ENCODE data around the gene CYP4A11. TPM values are rescaled to one million over a fixed set of nuclear protein-coding genes. Genes with fewer than 3 reads are reported as not detected.
"Not testable (repeated sequence)": the region's sequence is repeated elsewhere in the genome, so short reads cannot be mapped to it uniquely, and the experiment has no call there.

The CYP4A11 gene
- total RNA-seq, 1 experiment from 2014 or later, result not detected

DNA sequence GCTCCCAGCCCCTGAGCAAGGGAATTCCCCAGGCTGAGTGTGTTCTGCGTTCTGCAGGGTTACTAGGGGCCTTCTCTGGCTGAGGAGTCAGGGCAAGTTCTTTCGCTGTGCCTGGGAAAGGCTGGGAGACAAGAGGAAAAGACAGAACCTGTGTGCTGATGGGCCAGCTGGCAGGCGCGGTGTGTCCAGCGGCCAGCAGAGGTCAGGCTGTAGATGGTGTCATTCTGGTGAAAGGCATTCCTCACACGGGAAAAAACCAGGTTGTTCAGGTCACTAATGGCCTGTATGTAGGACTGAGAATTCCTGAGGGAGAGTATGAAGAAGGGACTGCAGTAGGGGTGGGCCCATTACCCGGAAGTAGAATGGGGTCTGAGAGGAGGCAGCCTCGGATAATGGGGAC is 6.4 kb downstream of the CYP4A11 start:
- H3K36me3 ChIP-seq (ENCODE audit: low read depth, low read length); POLR2A ChIA-PET (ENCODE audit: unreplicated experiment); H3K4me1 ChIP-seq (ENCODE audit: insufficient read depth, low read length); H3K27ac ChIP-seq (ENCODE audit: low read length); H3K27me3 ChIP-seq (ENCODE audit: low read length); H3K9me2 ChIP-seq (replicated peaks; ENCODE audit: low read length); H3F3A ChIP-seq (ENCODE audit: low read length, unreplicated experiment); H3K9me3 ChIP-seq (ENCODE audit: low read length); H2AFZ ChIP-seq (ENCODE audit: low read length); BruUV-seq (replicated peaks); H3K9ac ChIP-seq (ENCODE audit: low read length); H3K4me2 ChIP-seq (ENCODE audit: low read length); H4K20me1 ChIP-seq (ENCODE audit: low read length); H3K4me3 ChIP-seq (ENCODE audit: low read length); H3K79me2 ChIP-seq (ENCODE audit: low read length); CTCF ChIA-PET: not testable (repeated sequence)
- TF ChIP-seq, protein P1, sequence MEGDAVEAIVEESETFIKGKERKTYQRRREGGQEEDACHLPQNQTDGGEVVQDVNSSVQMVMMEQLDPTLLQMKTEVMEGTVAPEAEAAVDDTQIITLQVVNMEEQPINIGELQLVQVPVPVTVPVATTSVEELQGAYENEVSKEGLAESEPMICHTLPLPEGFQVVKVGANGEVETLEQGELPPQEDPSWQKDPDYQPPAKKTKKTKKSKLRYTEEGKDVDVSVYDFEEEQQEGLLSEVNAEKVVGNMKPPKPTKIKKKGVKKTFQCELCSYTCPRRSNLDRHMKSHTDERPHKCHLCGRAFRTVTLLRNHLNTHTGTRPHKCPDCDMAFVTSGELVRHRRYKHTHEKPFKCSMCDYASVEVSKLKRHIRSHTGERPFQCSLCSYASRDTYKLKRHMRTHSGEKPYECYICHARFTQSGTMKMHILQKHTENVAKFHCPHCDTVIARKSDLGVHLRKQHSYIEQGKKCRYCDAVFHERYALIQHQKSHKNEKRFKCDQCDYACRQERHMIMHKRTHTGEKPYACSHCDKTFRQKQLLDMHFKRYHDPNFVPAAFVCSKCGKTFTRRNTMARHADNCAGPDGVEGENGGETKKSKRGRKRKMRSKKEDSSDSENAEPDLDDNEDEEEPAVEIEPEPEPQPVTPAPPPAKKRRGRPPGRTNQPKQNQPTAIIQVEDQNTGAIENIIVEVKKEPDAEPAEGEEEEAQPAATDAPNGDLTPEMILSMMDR (conservative IDR thresholded peaks at IDR 0.05; ENCODE audit: low read depth, low read length), result peak; percentile 57; the same call in 1 of the 2 replicates
- intact Hi-C loops (cut with micrococcal nuclease), result loop anchor here (1.0 to 10.0 kb wide), 2 partner anchors 56 to 240 kb away; no protein-coding TSS in a partner anchor
- ATAC-seq, result peak; percentile 79
- DNase-seq, result peak; percentile 29

DNA sequence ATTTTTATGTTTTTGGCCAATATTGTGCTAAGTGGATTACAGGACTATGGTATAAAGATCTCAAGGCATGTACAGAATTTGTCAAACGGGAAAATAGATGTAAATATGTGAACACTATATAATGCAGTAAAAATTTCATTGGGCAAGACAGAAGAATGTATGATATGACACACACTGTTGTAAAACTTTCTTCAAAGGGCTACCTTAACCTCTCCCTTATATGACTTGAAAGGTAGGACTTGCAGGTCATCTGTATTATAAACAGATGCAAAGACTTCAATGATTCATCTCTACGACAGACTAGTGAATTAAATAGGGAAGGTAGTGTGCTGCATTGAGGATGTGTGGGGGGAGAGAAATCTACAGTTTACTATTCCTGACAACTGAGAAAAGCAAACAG is 9.3 kb downstream of the CYP4A11 start:
- H3K9me3 ChIP-seq (ENCODE audit: low read length); POLR2A ChIA-PET (ENCODE audit: unreplicated experiment); H3K9me2 ChIP-seq (replicated peaks; ENCODE audit: low read length); H3K79me2 ChIP-seq (ENCODE audit: low read length); H3K4me3 ChIP-seq (ENCODE audit: low read length); H3K4me1 ChIP-seq (ENCODE audit: insufficient read depth, low read length); H3K36me3 ChIP-seq (ENCODE audit: low read depth, low read length); H2AFZ ChIP-seq (ENCODE audit: low read length); H3K9ac ChIP-seq (ENCODE audit: low read length); H3K27me3 ChIP-seq (ENCODE audit: low read length); ATAC-seq; BruUV-seq (replicated peaks); H3F3A ChIP-seq (ENCODE audit: low read length, unreplicated experiment); H3K27ac ChIP-seq (ENCODE audit: low read length); CTCF ChIA-PET; H3K4me2 ChIP-seq (ENCODE audit: low read length); H4K20me1 ChIP-seq (ENCODE audit: low read length): not testable (repeated sequence)
- DNase-seq, result peak; percentile 5
- intact Hi-C loops (cut with micrococcal nuclease), result loop anchor here (10.0 kb wide), 1 partner anchor 243 kb away; no protein-coding TSS in a partner anchor

DNA sequence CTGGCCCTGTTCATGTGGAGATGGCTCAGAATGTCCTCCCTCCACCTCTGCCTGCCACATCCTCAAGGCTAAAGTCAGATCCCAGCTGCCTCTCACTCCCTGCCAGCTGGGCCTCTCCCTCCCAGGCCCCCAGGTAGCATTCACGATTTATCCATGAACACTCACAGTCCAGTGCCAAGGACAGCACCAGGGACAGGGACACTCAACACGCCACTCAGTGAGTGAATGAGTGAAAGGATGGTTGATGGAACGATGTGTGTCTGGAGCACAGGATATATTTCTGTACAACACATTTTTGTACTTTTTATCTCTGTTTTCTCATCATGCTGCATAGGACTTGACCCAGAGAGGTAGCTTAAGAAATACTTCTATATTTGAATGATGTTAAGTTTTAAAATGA is 10.1 kb downstream of the CYP4A11 start:
- Histone ChIP-seq H3K4me3 (ENCODE audit: low read length) (no peak overlapping the region), H3K9me3 (ENCODE audit: low read length) (no peaks in the 10 kb centered on the region), H3K79me2 (ENCODE audit: low read length) (no peaks in the 10 kb centered on the region), H3K4me2 (ENCODE audit: low read length) (no peak overlapping the region), H4K20me1 (ENCODE audit: low read length) (no peaks in the 10 kb centered on the region), H3K4me1 (ENCODE audit: insufficient read depth, low read length) (no peaks in the 10 kb centered on the region), H3K9ac (ENCODE audit: low read length) (no peak overlapping the region), H3K27me3 (ENCODE audit: low read length) (no peaks in the 10 kb centered on the region), H2AFZ (ENCODE audit: low read length) (no peak overlapping the region), H3K27ac (ENCODE audit: low read length) (no peak overlapping the region), H3K9me2 (replicated peaks; ENCODE audit: low read length) (no peaks in the 10 kb centered on the region), H3K36me3 (ENCODE audit: low read depth, low read length) (no peaks in the 10 kb centered on the region), H3F3A (ENCODE audit: low read length, unreplicated experiment) (no peaks in the 10 kb centered on the region)
- BruUV-seq (replicated peaks), result no TSS peak
- intact Hi-C loops (cut with micrococcal nuclease), result loop anchor here (10.0 kb wide), 1 partner anchor 244 kb away; no protein-coding TSS in a partner anchor
- CTCF ChIA-PET, result no interaction called here
- POLR2A ChIA-PET (ENCODE audit: unreplicated experiment), result no interaction called here
- no peak for DNase-seq
- TF ChIP-seq, protein P1 (conservative IDR thresholded peaks at IDR 0.05; ENCODE audit: low read depth, low read length), result no peak
- TF ChIP-seq EZH2phosphoT487 (IDR thresholded peaks at IDR 0.05; ENCODE audit: borderline replicate concordance, low read length) (no peak), EZH2 (IDR thresholded peaks at IDR 0.05; ENCODE audit: low read length, unreplicated experiment) (no peak)
- ATAC-seq, result no peak

Data from PC-3 (cell line).